Keratinocyte (primary cell): ENCODE results near the gene EFCAB9. TPM values are rescaled to one million over a fixed set of nuclear protein-coding genes. Genes with fewer than 3 reads are reported as not detected.

Experiments
- DNase-seq: peaks from one replicate; pipeline ENCODE4 v3.0.0-alpha.2; 2011; ENCODE audit warnings: low read depth, missing footprints, low spot score
- FAIRE-seq: peaks from 2 replicates; lab custom pipeline; 2011; peaks lifted over from hg19 to GRCh38; lab: Jason Lieb, UNC
- H2AFZ ChIP-seq: 2 replicates; pipeline ENCODE4 v1.6.0; 2012; ENCODE audit warnings: low read length, control low read depth, inconsistent platforms; ENCODE audit not compliant: control insufficient read depth
- H3K27ac ChIP-seq: 2 replicates; pipeline ENCODE4 v1.5.1; 2011; ENCODE audit warnings: low read length; ENCODE audit not compliant: control insufficient read depth, insufficient read depth
- H3K27me3 ChIP-seq: 3 replicates; pipeline ENCODE4 v1.6.0; 2011; ENCODE audit warnings: low read length; ENCODE audit not compliant: control insufficient read depth, insufficient read depth; ENCODE audit errors: extremely low read depth
- H3K36me3 ChIP-seq, 2 experiments: 2 replicates in 1 of 2; 3 replicates in 1 of 2; pipeline ENCODE4 v1.5.1; 2011; ENCODE audit warnings: low read length in 2 of 2, mild to moderate bottlenecking in 1 of 2; ENCODE audit not compliant: control insufficient read depth in 2 of 2, insufficient read depth in 2 of 2; ENCODE audit errors: extremely low read depth in 1 of 2
- H3K4me1 ChIP-seq: 3 replicates; pipeline ENCODE4 v1.5.1; 2011; ENCODE audit warnings: low read length; ENCODE audit not compliant: control insufficient read depth, insufficient read depth; ENCODE audit errors: extremely low read depth
- H3K4me2 ChIP-seq: 3 replicates; pipeline ENCODE4 v1.6.0; 2011; ENCODE audit warnings: low read depth, low read length; ENCODE audit not compliant: control insufficient read depth, insufficient read depth; ENCODE audit errors: extremely low read depth
- H3K4me3 ChIP-seq, 3 experiments: fragments of 200-600 bp in 1 of 3; sonication (generic) in 1 of 3; 2 replicates in 2 of 3; 3 replicates in 1 of 3; pipeline ENCODE4 v1.5.1; 2011 to 2016; ENCODE audit warnings: low read length in 3 of 3, mild to moderate bottlenecking in 3 of 3, control low read depth in 2 of 3, inconsistent platforms in 1 of 3, low read depth in 1 of 3, mixed read lengths in 1 of 3, mixed run types in 1 of 3, moderate library complexity in 1 of 3; ENCODE audit not compliant: control insufficient read depth in 2 of 3, insufficient read depth in 2 of 3; ENCODE audit errors: extremely low read depth in 1 of 3
- H3K79me2 ChIP-seq: 2 replicates; pipeline ENCODE4 v1.6.0; 2012; ENCODE audit warnings: low read length; ENCODE audit not compliant: control insufficient read depth, insufficient read depth
- H3K9ac ChIP-seq: 3 replicates; pipeline ENCODE4 v1.6.0; 2011; ENCODE audit warnings: low read length; ENCODE audit not compliant: control insufficient read depth, insufficient read depth; ENCODE audit errors: extremely low read depth
- H3K9me1 ChIP-seq: 3 replicates; pipeline ENCODE4 v1.6.0; 2011; ENCODE audit warnings: low read length; ENCODE audit not compliant: control insufficient read depth, insufficient read depth; ENCODE audit errors: extremely low read depth
- H3K9me3 ChIP-seq: 2 replicates; pipeline ENCODE4 v1.5.1; 2012; ENCODE audit warnings: low read depth, low read length; ENCODE audit not compliant: control insufficient read depth
- H4K20me1 ChIP-seq: 3 replicates; pipeline ENCODE4 v1.6.0; 2011; ENCODE audit warnings: low read length; ENCODE audit not compliant: control insufficient read depth, insufficient read depth; ENCODE audit errors: extremely low read depth
- CTCF ChIP-seq, 3 experiments: IDR thresholded peaks in 1 of 3; conservative IDR thresholded peaks in 1 of 3; optimal IDR thresholded peaks in 1 of 3; 2 replicates in 2 of 3; 3 replicates in 1 of 3; pipeline versions ENCODE3 to v1.5.1; 2011; ENCODE audit warnings: low read length in 3 of 3, mild to moderate bottlenecking in 3 of 3, moderate library complexity in 2 of 3, control low read depth in 1 of 3, inconsistent platforms in 1 of 3; ENCODE audit not compliant: insufficient read depth in 2 of 3; ENCODE audit errors: extremely low read depth in 1 of 3
- EZH2 ChIP-seq: IDR thresholded peaks from one replicate; pipeline ENCODE4 v1.6.1; 2012; ENCODE audit warnings: inconsistent platforms, mild to moderate bottlenecking, low read length, moderate library complexity
- dilution Hi-C: fragments of 300-500 bp; cut with MboI; formaldehyde crosslinking; loops from one replicate; pipeline ENCODE4 v1.7.0; 2020; ENCODE audit warnings: low sequenced_read_pairs; ENCODE audit not compliant: extremely low pct_ligation_motif_present
- polyA plus RNA-seq, 5 experiments: library from polyadenylated mRNA; depleted of rRNA in 3 of 5; stranded (reverse) in 3 of 5; stranded (forward) in 1 of 5; unstranded in 1 of 5; fragments of >200 nt; gene quantifications; 1 replicate in 1 of 5; 2 replicates in 3 of 5; 3 replicates in 1 of 5; pipeline versions ENCODE4 v1.2.1 to v1.2.3, GENCODE V29; 2011 to 2012; ENCODE audit warnings: missing spikeins in 2 of 5, low read depth in 1 of 5, low replicate concordance in 1 of 5

EFCAB9 gene
- polyA plus RNA-seq, 1 donor (not counting 4 experiments of a cell fraction or from before 2014, with no cell fraction given), result not detected

DNA sequence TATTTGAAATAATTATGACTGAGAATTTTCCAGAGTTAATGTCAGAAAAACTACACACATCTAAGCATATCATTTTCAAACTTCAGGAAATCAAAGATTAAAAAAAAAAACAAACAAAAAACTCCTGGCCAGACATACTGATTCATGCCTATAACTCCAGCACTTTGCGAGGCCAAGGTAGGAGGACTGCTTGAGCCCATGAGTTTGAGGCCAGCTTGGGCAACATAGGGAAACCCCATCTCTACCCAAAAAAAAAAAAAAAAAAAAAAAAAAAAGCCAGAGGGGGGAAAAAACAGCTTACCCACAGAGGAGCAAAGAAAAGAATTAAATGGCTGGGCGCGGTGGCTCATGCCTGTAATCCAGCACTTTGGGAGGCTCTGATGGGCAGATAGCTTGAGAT, 22.4 kb downstream of the EFCAB9 start:
- Histone ChIP-seq H3K9me3 (no peaks in the 10 kb centered on the region), H3K4me2 (no peak overlapping the region), H2AFZ (no peak overlapping the region), H3K79me2 (peaks cover 17% of the 10 kb centered on the region), H3K36me3 (peaks cover 6 to 10% of the 10 kb centered on the region in 2 experiments), H3K9ac (no peak overlapping the region), H3K4me1 (no peaks in the 10 kb centered on the region), H3K9me1 (no peaks in the 10 kb centered on the region), H3K27ac (no peak overlapping the region), H4K20me1 (no peaks in the 10 kb centered on the region), H3K4me3 (no peak overlapping the region), H3K27me3 (no peaks in the 10 kb centered on the region)
- dilution Hi-C loops, result no loop called here
- TF ChIP-seq CTCF (optimal IDR thresholded peaks at IDR 0.05 in 1 of 3, IDR thresholded peaks at IDR 0.05 in 1 of 3, conservative IDR thresholded peaks at IDR 0.05 in 1 of 3; ENCODE audit: extremely low read depth in 1 of 3, insufficient read depth in 2 of 3, low read length in 3 of 3) (no peak), EZH2 (no peak)
- FAIRE-seq (no peak), DNase-seq (no peak)

DNA sequence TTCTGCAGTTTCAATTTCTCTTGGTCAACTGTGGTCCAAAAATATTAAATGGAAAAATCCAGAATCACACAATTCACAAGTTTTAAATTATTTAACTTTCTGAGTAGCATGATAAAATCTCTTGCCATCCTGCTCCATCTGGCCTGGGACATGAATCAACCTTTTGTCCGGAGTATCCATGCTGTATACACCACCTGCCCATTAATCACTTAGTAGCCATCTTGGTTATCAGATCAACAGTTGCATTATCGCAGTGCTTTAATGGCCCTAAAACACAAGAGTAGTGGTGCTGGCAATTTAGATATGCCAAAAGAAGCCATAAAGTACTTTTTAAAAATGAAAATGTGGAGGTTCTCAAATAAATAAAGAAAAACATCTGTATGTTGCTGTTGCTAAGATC, 25.3 kb downstream of the EFCAB9 start:
- H4K20me1 ChIP-seq, result no peaks in the 10 kb centered on the region
- H3K9me1 ChIP-seq, result no peaks in the 10 kb centered on the region
- no peak for FAIRE-seq
- H3K4me2 ChIP-seq, result no peak overlapping the region
- peaks cover 15% of the 10 kb centered on the region for H3K79me2 ChIP-seq
- H3K4me3 ChIP-seq, result no peak overlapping the region
- no peaks in the 10 kb centered on the region for H3K4me1 ChIP-seq
- H3K27ac ChIP-seq, result no peak overlapping the region
- H3K27me3 ChIP-seq, result no peaks in the 10 kb centered on the region
- no peaks in the 10 kb centered on the region for H3K9me3 ChIP-seq
- no peak for DNase-seq
- no peak overlapping the region for H3K9ac ChIP-seq
- H3K36me3 ChIP-seq, result peaks cover 0 to 3% of the 10 kb centered on the region in 2 experiments
- dilution Hi-C loops, result no loop called here
- no peak overlapping the region for H2AFZ ChIP-seq
- TF ChIP-seq CTCF (optimal IDR thresholded peaks at IDR 0.05 in 1 of 3, IDR thresholded peaks at IDR 0.05 in 1 of 3, conservative IDR thresholded peaks at IDR 0.05 in 1 of 3; ENCODE audit: extremely low read depth in 1 of 3, insufficient read depth in 2 of 3, low read length in 3 of 3) (no peak), EZH2 (no peak)
